WERI-Rb-1 (cell line): ENCODE results near the gene CCNL1.
"Not testable (repeated sequence)": the region's sequence is repeated elsewhere in the genome, so short reads cannot be mapped to it uniquely, and the experiment has no call there.

ENCODE experiments used
- DNase-seq: peaks from one replicate; pipeline ENCODE4 v3.0.0-alpha.2; 2020
- H3K27ac ChIP-seq: fragments of 250-450 bp; sonication (Bioruptor Pico); 2 replicates; pipeline ENCODE4 v1.5.1; 2020; ENCODE audit warnings: mild to moderate bottlenecking, moderate library complexity
- H3K27me3 ChIP-seq: fragments of 250-450 bp; sonication (Bioruptor Pico); 2 replicates; pipeline ENCODE4 v1.5.1; 2021; ENCODE audit warnings: mild to moderate bottlenecking, low read depth, moderate library complexity; ENCODE audit not compliant: insufficient read depth, severe bottlenecking
- H3K36me3 ChIP-seq: fragments of 250-450 bp; sonication (Bioruptor Pico); 2 replicates; pipeline ENCODE4 v1.5.1; 2020; ENCODE audit warnings: mild to moderate bottlenecking, moderate library complexity
- H3K4me3 ChIP-seq: 2 replicates; pipeline ENCODE4 v1.5.1; 2011; ENCODE audit warnings: low read depth, mild to moderate bottlenecking, control low read depth, low read length
- H3K9me3 ChIP-seq: fragments of 250-450 bp; sonication (Bioruptor Pico); 2 replicates; pipeline ENCODE4 v1.5.1; 2021; ENCODE audit warnings: mild to moderate bottlenecking, moderate library complexity; ENCODE audit not compliant: severe bottlenecking
- CTCF ChIP-seq: IDR thresholded peaks from 2 replicates; pipeline ENCODE4 v1.5.1; 2011; ENCODE audit warnings: low read depth, mild to moderate bottlenecking, control low read depth, inconsistent platforms, low read length

The CCNL1 gene

GRCh38 chr3:157195965-157196364 lies 36.0 kb upstream of the CCNL1 start:
- TF ChIP-seq CTCF = no peak

GRCh38 chr3:157191149-157191548 lies 31.2 kb upstream of the CCNL1 start:
- not testable (repeated sequence) for DNase-seq, H3K9me3 ChIP-seq, H3K4me3 ChIP-seq, H3K36me3 ChIP-seq, H3K27ac ChIP-seq, H3K27me3 ChIP-seq

More at GRCh38 chr3:157195965-157196364, 36.0 kb upstream of the CCNL1 start:
- H3K27ac ChIP-seq = no peak overlapping the region
- H3K36me3 ChIP-seq = no peaks in the 10 kb centered on the region
- no peak overlapping the region for H3K4me3 ChIP-seq
- no peak for DNase-seq
- H3K9me3 ChIP-seq = no peaks in the 10 kb centered on the region
- no peaks in the 10 kb centered on the region for H3K27me3 ChIP-seq

GRCh38 chr3:157190380-157190872 lies 30.5 kb upstream of the CCNL1 start:
- DNase-seq = no peak

GRCh38 chr3:157188391-157188790 lies 28.4 kb upstream of the CCNL1 start:
- Histone ChIP-seq H3K9me3 (no peaks in the 10 kb centered on the region), H3K27ac (no peak overlapping the region), H3K4me3 (no peak overlapping the region), H3K27me3 (no peaks in the 10 kb centered on the region), H3K36me3 (no peaks in the 10 kb centered on the region)
- DNase-seq = no peak
- no peak for TF ChIP-seq CTCF

More at GRCh38 chr3:157190380-157190872, 30.5 kb upstream of the CCNL1 start:
- no peak overlapping the region for H3K27ac ChIP-seq
- H3K9me3 ChIP-seq = no peaks in the 10 kb centered on the region
- H3K4me3 ChIP-seq = no peak overlapping the region
- no peaks in the 10 kb centered on the region for H3K36me3 ChIP-seq
- no peak for TF ChIP-seq CTCF
- H3K27me3 ChIP-seq = no peaks in the 10 kb centered on the region

- Histone ChIP-seq H3K9me3 (no peaks in the 10 kb centered on the region), H3K27me3 (no peaks in the 10 kb centered on the region), H3K36me3 (no peaks in the 10 kb centered on the region), H3K27ac (no peak overlapping the region), H3K4me3 (no peak overlapping the region)
- peak; percentile 29; the same call in 1 of the 2 replicates for TF ChIP-seq CTCF
- DNase-seq = no peak
Observed at GRCh38 chr3:157182879-157183278, 22.9 kb upstream of the CCNL1 start.

GRCh38 chr3:157180262-157180661 lies 20.3 kb upstream of the CCNL1 start:
- H3K27me3 ChIP-seq = no peaks in the 10 kb centered on the region
- no peaks in the 10 kb centered on the region for H3K9me3 ChIP-seq
- H3K27ac ChIP-seq = no peak overlapping the region
- DNase-seq = no peak
- H3K4me3 ChIP-seq = no peak overlapping the region
- H3K36me3 ChIP-seq = no peaks in the 10 kb centered on the region
- TF ChIP-seq CTCF = no peak
